Panc1 (cell line): Measurements from ENCODE around the gene NOL7. TPM values are rescaled to one million over a fixed set of nuclear protein-coding genes. Genes with fewer than 3 reads are reported as not detected.

ENCODE experiments used
- ATAC-seq: fragments of 200-7000 bp; cut with Tn5 transposase; 2 replicates; pipeline ENCODE4 v1.9.1; 2020; ENCODE audit warnings: mild to moderate bottlenecking, moderate library complexity
- Bru-seq: library from RNA; stranded (reverse); fragments of 400-500 nt; gene quantifications from one replicate; lab custom pipeline; 2021; lab: Mats Ljungman, UMichigan
- BruChase-seq, 2 experiments: library from RNA; stranded (reverse); fragments of 400-500 nt; gene quantifications; one replicate each; lab custom pipeline; 2021; lab: Mats Ljungman, UMichigan
- BruUV-seq: library from RNA; stranded (reverse); fragments of 400-500 nt; replicated peaks from 2 replicates; lab custom pipeline; 2021; lab: Mats Ljungman, UMichigan
- CTCF ChIA-PET: fragments of 300-600 bp; sonication (Branson Sonifier 250); formaldehyde crosslinking; loops from one replicate; lab custom pipeline; 2022; ENCODE audit warnings: antibody characterized with exemption; lab: Charles Lee
- POLR2A ChIA-PET: fragments of 300-600 bp; sonication (Branson Sonifier 250); formaldehyde crosslinking; loops from one replicate; lab custom pipeline; 2022; ENCODE audit warnings: antibody characterized with exemption; lab: Charles Lee
- DNase-seq: peaks from one replicate; pipeline ENCODE4 v3.0.0-alpha.2; 2010; ENCODE audit warnings: low read depth, low spot score
- H3K27ac ChIP-seq: 2 replicates; pipeline ENCODE4 v1.5.1; 2011; ENCODE audit warnings: mild to moderate bottlenecking, low read length, inconsistent platforms
- H3K27me3 ChIP-seq: fragments of 200-500 bp; sonication (Bioruptor generic); 2 replicates; pipeline ENCODE4 v1.6.0; 2014; ENCODE audit warnings: low read length, inconsistent platforms; ENCODE audit not compliant: control insufficient read depth, insufficient read depth
- H3K36me3 ChIP-seq: fragments of 200-500 bp; sonication (Bioruptor generic); 2 replicates; pipeline ENCODE4 v1.5.1; 2014; ENCODE audit warnings: inconsistent platforms, mild to moderate bottlenecking, low read length, moderate library complexity; ENCODE audit not compliant: control insufficient read depth, insufficient read depth
- H3K4me1 ChIP-seq: 2 replicates; pipeline ENCODE4 v1.5.1; 2011; ENCODE audit warnings: inconsistent platforms, mild to moderate bottlenecking, low read length, moderate library complexity; ENCODE audit not compliant: control insufficient read depth, insufficient read depth
- H3K4me3 ChIP-seq, 2 experiments: 2 replicates each; pipeline ENCODE4 v1.5.1; 2011 to 2012; ENCODE audit warnings: low read depth in 2 of 2, low read length in 2 of 2, mild to moderate bottlenecking in 2 of 2, inconsistent platforms in 1 of 2, moderate library complexity in 1 of 2
- H3K9me3 ChIP-seq: fragments of 200-500 bp; sonication (Bioruptor generic); 2 replicates; pipeline ENCODE4 v1.5.1; 2014; ENCODE audit warnings: low read depth, mild to moderate bottlenecking, inconsistent platforms, low read length, moderate library complexity; ENCODE audit not compliant: control insufficient read depth, insufficient read depth
- POLR2AphosphoS5 ChIP-seq: IDR thresholded peaks from 2 replicates; pipeline ENCODE4 v1.6.1; 2012; ENCODE audit warnings: mild to moderate bottlenecking, low read depth, low read length, moderate library complexity
- SIN3A ChIP-seq: IDR thresholded peaks from 2 replicates; pipeline ENCODE4 v1.6.1; 2012; ENCODE audit warnings: low read depth, mild to moderate bottlenecking, low read length, moderate library complexity, borderline replicate concordance; ENCODE audit not compliant: insufficient read depth
- TCF7L2 ChIP-seq: IDR thresholded peaks from 2 replicates; pipeline ENCODE4 v1.6.1; 2011; ENCODE audit warnings: mild to moderate bottlenecking, low read depth, low read length, inconsistent platforms
- in situ Hi-C: cut with HindIII; loops from 2 replicates; pipeline ENCODE4 v1.10.0; 2016; ENCODE audit warnings: low sequenced_read_pairs, low pct_unique_long_range_greater_than_20kb
- intact Hi-C: fragments of 100-400 bp; cut with micrococcal nuclease; formaldehyde crosslinking; loops from one replicate; pipeline ENCODE4 v1.10.0; 2022; ENCODE audit not compliant: unreplicated experiment
- long read RNA-seq: library from polyadenylated mRNA; unstranded; transcript quantifications from one replicate; pipeline ENCODE4 v2.0.0, GENCODE V29; 2021; ENCODE audit not compliant: unreplicated experiment
- polyA plus RNA-seq: library from polyadenylated mRNA; unstranded; fragments of >200 nt; gene quantifications from one replicate; pipeline ENCODE4 v1.2.1, GENCODE V29; 2012; ENCODE audit warnings: missing spikeins; ENCODE audit not compliant: insufficient read length
- total RNA-seq: library from RNA; stranded (reverse); gene quantifications from one replicate; pipeline ENCODE4 v1.2.1, GENCODE V29; 2021; ENCODE audit not compliant: unreplicated experiment
- TF ChIP-seq, protein P1 (sequence below), 2 experiments: IDR thresholded peaks; 2 replicates each; pipeline ENCODE4 v1.6.1; 2011 to 2012; ENCODE audit warnings: low read depth in 2 of 2, control low read depth in 1 of 2, low read length in 1 of 2, mild to moderate bottlenecking in 1 of 2, moderate library complexity in 1 of 2; ENCODE audit not compliant: insufficient read depth in 1 of 2
- TF ChIP-seq, protein P2 (sequence below): fragments of 450-650 bp; IDR thresholded peaks from 2 replicates; pipeline ENCODE4 v1.5.1; 2017; ENCODE audit warnings: mild to moderate bottlenecking

The NOL7 gene
- total RNA-seq (74.4 TPM), Bru-seq, nascent RNA (percentile 92 among the genes with signal in this experiment), BruChase-seq, experiment 1, labeled RNA remaining after a 2-hour chase (percentile 83 among the genes with signal in this experiment), BruChase-seq, experiment 2, labeled RNA remaining after a 6-hour chase (percentile 91 among the genes with signal in this experiment)
- 67.9 TPM for polyA plus RNA-seq
- long read RNA-seq, transcript NOL7-202 (8 exons, 1,184 nt): major isoform, 142 of 163 reads
- long read RNA-seq, partial matches to known transcripts: 12 of 163 reads
- long read RNA-seq, other reads (novel, unspliced or antisense): 8 of 163 reads

DNA sequence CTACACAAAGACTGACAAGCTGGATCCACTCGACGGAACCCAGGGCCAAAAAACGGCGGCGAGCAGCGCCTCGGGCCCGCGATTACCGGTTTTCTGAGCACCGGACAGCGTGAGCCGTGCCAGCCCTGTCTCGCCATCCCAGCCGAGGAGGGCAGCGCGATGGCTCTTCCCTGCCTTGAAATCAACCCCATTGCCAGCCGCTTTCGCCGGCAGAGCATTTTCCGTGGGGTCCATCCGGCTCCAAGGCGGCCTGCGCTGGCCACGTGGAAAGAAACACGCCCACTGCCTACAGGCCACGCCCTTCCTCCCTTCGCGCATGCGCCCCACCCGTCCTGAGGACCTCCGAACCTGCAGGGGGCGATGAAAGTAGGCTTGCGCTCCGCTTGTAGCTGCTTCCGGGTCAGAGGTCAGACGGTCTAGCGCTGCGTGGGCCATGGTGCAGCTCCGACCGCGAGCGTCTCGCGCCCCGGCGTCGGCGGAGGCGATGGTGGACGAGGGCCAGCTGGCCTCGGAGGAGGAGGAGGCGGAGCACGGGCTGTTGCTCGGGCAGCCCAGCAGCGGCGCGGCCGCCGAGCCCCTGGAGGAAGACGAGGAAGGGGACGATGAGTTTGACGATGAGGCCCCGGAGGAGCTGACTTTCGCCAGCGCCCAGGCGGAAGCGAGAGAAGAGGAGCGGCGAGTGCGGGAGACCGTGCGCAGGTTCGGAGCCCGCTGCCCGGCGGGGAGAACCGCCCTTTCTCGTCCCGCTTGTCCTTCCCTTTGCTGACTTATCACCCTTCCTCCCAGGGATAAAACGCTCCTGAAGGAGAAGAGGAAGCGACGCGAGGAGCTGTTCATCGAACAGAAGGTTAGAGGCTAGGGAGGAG, at the start of gene NOL7:
NOL7 (plus strand) TSS at position 410 of the 866 bp plus-strand sequence; CDS start at position 434, 24 bp downstream.
- Histone ChIP-seq H3K4me3 (peak within 1 kb of the TSS; percentile 72 to 100), H3K36me3 (peaks cover 13% of the 10 kb centered on the region), H3K4me1 (peaks cover 17% of the 10 kb centered on the region), H3K9me3 (no peaks in the 10 kb centered on the region), H3K27ac (peak within 1 kb of the TSS; percentile 84), H3K27me3 (no peaks in the 10 kb centered on the region)
- ATAC-seq (peak; percentile 94), DNase-seq (peak; percentile 86)
- intact Hi-C loops (no loop called here), in situ Hi-C loops (no loop called here)
- TF ChIP-seq SIN3A (peak; percentile 32; the same call in 1 of the 2 replicates), POLR2AphosphoS5 (peak; percentile 86), TCF7L2 (no peak; the same call in 1 of the 2 replicates)
- TF ChIP-seq, protein P1, sequence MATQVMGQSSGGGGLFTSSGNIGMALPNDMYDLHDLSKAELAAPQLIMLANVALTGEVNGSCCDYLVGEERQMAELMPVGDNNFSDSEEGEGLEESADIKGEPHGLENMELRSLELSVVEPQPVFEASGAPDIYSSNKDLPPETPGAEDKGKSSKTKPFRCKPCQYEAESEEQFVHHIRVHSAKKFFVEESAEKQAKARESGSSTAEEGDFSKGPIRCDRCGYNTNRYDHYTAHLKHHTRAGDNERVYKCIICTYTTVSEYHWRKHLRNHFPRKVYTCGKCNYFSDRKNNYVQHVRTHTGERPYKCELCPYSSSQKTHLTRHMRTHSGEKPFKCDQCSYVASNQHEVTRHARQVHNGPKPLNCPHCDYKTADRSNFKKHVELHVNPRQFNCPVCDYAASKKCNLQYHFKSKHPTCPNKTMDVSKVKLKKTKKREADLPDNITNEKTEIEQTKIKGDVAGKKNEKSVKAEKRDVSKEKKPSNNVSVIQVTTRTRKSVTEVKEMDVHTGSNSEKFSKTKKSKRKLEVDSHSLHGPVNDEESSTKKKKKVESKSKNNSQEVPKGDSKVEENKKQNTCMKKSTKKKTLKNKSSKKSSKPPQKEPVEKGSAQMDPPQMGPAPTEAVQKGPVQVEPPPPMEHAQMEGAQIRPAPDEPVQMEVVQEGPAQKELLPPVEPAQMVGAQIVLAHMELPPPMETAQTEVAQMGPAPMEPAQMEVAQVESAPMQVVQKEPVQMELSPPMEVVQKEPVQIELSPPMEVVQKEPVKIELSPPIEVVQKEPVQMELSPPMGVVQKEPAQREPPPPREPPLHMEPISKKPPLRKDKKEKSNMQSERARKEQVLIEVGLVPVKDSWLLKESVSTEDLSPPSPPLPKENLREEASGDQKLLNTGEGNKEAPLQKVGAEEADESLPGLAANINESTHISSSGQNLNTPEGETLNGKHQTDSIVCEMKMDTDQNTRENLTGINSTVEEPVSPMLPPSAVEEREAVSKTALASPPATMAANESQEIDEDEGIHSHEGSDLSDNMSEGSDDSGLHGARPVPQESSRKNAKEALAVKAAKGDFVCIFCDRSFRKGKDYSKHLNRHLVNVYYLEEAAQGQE (IDR thresholded peaks at IDR 0.05; ENCODE audit: insufficient read depth in 1 of 2, low read depth in 2 of 2, low read length in 1 of 2): peak in 1 of 2 experiments; percentile 58; a peak in 1 of 4 replicates
- TF ChIP-seq, protein P2, sequence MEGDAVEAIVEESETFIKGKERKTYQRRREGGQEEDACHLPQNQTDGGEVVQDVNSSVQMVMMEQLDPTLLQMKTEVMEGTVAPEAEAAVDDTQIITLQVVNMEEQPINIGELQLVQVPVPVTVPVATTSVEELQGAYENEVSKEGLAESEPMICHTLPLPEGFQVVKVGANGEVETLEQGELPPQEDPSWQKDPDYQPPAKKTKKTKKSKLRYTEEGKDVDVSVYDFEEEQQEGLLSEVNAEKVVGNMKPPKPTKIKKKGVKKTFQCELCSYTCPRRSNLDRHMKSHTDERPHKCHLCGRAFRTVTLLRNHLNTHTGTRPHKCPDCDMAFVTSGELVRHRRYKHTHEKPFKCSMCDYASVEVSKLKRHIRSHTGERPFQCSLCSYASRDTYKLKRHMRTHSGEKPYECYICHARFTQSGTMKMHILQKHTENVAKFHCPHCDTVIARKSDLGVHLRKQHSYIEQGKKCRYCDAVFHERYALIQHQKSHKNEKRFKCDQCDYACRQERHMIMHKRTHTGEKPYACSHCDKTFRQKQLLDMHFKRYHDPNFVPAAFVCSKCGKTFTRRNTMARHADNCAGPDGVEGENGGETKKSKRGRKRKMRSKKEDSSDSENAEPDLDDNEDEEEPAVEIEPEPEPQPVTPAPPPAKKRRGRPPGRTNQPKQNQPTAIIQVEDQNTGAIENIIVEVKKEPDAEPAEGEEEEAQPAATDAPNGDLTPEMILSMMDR: peak; percentile 94
- CTCF ChIA-PET: interaction anchor here (0.5 kb wide), 1 partner anchor 1669 kb away, joined by 4 read pairs; no protein-coding TSS in a partner anchor
- POLR2A ChIA-PET: interaction anchor here (0.6 to 0.9 kb wide), 3 partner anchors 31 to 106 kb away, joined by 3 to 9 read pairs (median 3); no protein-coding TSS in a partner anchor
- BruUV-seq: no TSS peak

DNA sequence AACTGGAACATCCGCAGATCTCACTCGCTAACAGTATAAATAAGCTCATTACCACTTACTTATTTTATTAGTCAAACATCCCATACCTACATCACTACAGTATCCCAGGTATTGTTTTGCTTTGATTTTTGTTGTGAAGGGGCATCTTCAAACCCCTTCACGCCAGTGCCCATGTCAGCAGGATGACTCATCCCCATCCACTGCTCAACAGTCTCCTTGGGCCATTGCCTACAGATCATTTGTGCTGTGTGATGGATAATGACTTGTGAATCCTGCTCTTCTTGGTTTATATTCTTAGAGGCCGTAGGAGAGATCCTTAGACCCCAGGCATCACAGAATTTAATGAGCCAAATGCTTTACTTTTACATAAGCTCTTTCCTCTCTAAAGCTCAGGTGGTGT, 49.2 kb upstream of the NOL7 start:
- TF ChIP-seq, protein P2: no peak
- TF ChIP-seq TCF7L2: no peak
- TF ChIP-seq SIN3A: no peak
- TF ChIP-seq POLR2AphosphoS5: no peak
- TF ChIP-seq, protein P1 (IDR thresholded peaks at IDR 0.05; ENCODE audit: insufficient read depth in 1 of 2, low read depth in 2 of 2, low read length in 1 of 2): no peak
- no peaks in the 10 kb centered on the region for H3K9me3 ChIP-seq
- no peak overlapping the region for H3K27ac ChIP-seq
- no peak overlapping the region for H3K4me3 ChIP-seq
- peaks cover 3% of the 10 kb centered on the region for H3K27me3 ChIP-seq
- H3K4me1 ChIP-seq: no peaks in the 10 kb centered on the region
- DNase-seq: no peak
- no peaks in the 10 kb centered on the region for H3K36me3 ChIP-seq
- no peak for ATAC-seq
- ChIA-PET CTCF (no interaction called here), POLR2A (interaction anchor here (0.7 kb wide), 1 partner anchor 66 kb away, joined by 8 read pairs; no protein-coding TSS in a partner anchor)
- BruUV-seq: no TSS peak
- in situ Hi-C loops (no loop called here), intact Hi-C loops (no loop called here)
